Activated CD4-positive, alpha-beta memory T cell treated with anti-CD3 and anti-CD28 coated beads for 36 hours (primary cell): ENCODE measurements around the gene MRGPRX3. TPM values are rescaled to one million over a fixed set of nuclear protein-coding genes. Genes with fewer than 3 reads are reported as not detected.

Source experiments
- CTCF ChIA-PET: fragments of 350-600 bp; sonication (Branson Sonifier 250); formaldehyde crosslinking; loops from one replicate; lab custom pipeline; 2021; ENCODE audit warnings: antibody characterized with exemption, inconsistent platforms; lab: Charles Lee
- POLR2A ChIA-PET: fragments of 350-600 bp; sonication (Branson Sonifier 250); formaldehyde crosslinking; loops from one replicate; lab custom pipeline; 2021; ENCODE audit warnings: antibody characterized with exemption; lab: Charles Lee
- DNase-seq: peaks from one replicate; pipeline ENCODE4 v3.0.0-alpha.2; 2020
- H3K27ac Mint-ChIP-seq: one replicate; pipeline ENCODE4 v1.8.0; 2021; ENCODE audit warnings: mixed read lengths
- H3K27me3 Mint-ChIP-seq: one replicate; pipeline ENCODE4 v1.8.0; 2021; ENCODE audit warnings: mixed read lengths
- H3K36me3 Mint-ChIP-seq: one replicate; pipeline ENCODE4 v1.8.0; 2021; ENCODE audit warnings: mixed read lengths
- H3K4me1 Mint-ChIP-seq: one replicate; pipeline ENCODE4 v1.8.0; 2021; ENCODE audit warnings: low read depth, mixed read lengths
- H3K4me3 Mint-ChIP-seq: one replicate; pipeline ENCODE4 v1.8.0; 2021; ENCODE audit warnings: mild to moderate bottlenecking, mixed read lengths
- H3K9me3 Mint-ChIP-seq: one replicate; pipeline ENCODE4 v1.8.0; 2021; ENCODE audit warnings: mixed read lengths
- intact Hi-C: fragments of 100-400 bp; cut with micrococcal nuclease; formaldehyde crosslinking; loops from one replicate; pipeline ENCODE4 v1.15.1; 2023
- total RNA-seq, 2 experiments: library from RNA; stranded (reverse); gene quantifications; one replicate each; pipeline ENCODE4 v1.2.3, GENCODE V29; 2021

Gene MRGPRX3
- total RNA-seq, 2 experiments from 2014 or later: not detected

GRCh38 chr11:18171377-18172000, 39.1 kb downstream of the MRGPRX3 start:
- intact Hi-C loops: loop anchor here (1.0 kb wide), 1 partner anchor 593 kb away; no protein-coding TSS in a partner anchor
- Mint-ChIP-seq H3K27me3 (peaks cover 19% of the 10 kb centered on the region), H3K9me3 (peaks cover 2% of the 10 kb centered on the region), H3K4me1 (no peaks in the 10 kb centered on the region), H3K36me3 (no peaks in the 10 kb centered on the region), H3K27ac (no peak overlapping the region), H3K4me3 (no peak overlapping the region)
- POLR2A ChIA-PET: no interaction called here
- CTCF ChIA-PET: interaction anchor here (0.8 to 1.4 kb wide), 3 partner anchors 56 to 643 kb away, joined by 3 to 5 read pairs (median 3); no protein-coding TSS in a partner anchor
- DNase-seq: peak; percentile 35

GRCh38 chr11:18172666-18173065, 40.3 kb downstream of the MRGPRX3 start, which contains the start of gene MRGPRX4:
Gene MRGPRX4 (plus strand): TSS chr11:18172837. CDS start chr11:18173257, 420 bp downstream.
- Mint-ChIP-seq H3K27me3 (peaks cover 22% of the 10 kb centered on the region), H3K27ac (no peak within 1 kb of the TSS), H3K4me3 (no peak within 1 kb of the TSS), H3K4me1 (no peaks in the 10 kb centered on the region), H3K9me3 (no peaks in the 10 kb centered on the region), H3K36me3 (no peaks in the 10 kb centered on the region)
- intact Hi-C loops: no loop called here
- DNase-seq: no peak
- CTCF ChIA-PET: no interaction called here
- POLR2A ChIA-PET: no interaction called here

GRCh38 chr11:18173225-18173866, 41.0 kb downstream of the MRGPRX3 start:
- DNase-seq: no peak
- CTCF ChIA-PET: no interaction called here
- Mint-ChIP-seq H3K4me1 (no peaks in the 10 kb centered on the region), H3K9me3 (no peaks in the 10 kb centered on the region), H3K36me3 (no peaks in the 10 kb centered on the region), H3K4me3 (no peak overlapping the region), H3K27me3 (peaks cover 24% of the 10 kb centered on the region), H3K27ac (no peak overlapping the region)
- intact Hi-C loops: no loop called here
- POLR2A ChIA-PET: no interaction called here

Other genes starting within 250 kb of the MRGPRX3 start
- gene SERGEF, start 119.5 kb upstream of the MRGPRX3 start, total RNA-seq: 10 to 100 TPM; 42.7 to 44.2 TPM
- gene TPH1, start 86.3 kb upstream of the MRGPRX3 start, total RNA-seq: under 1 TPM; 0.05 to 0.14 TPM
- 10 to 100 TPM; 32.1 to 34.3 TPM for gene SAAL1, start 26.5 kb upstream of the MRGPRX3 start, total RNA-seq
- gene MRGPRX4, start 40.3 kb downstream of the MRGPRX3 start, total RNA-seq: not detected
- gene SAA4, start 104.2 kb downstream of the MRGPRX3 start, total RNA-seq: not detected
- gene SAA2, start 116.1 kb downstream of the MRGPRX3 start, total RNA-seq: not detected
- gene SAA1, start 133.7 kb downstream of the MRGPRX3 start, total RNA-seq: not detected
- 10 to 100 TPM; 19.9 to 20.9 TPM for gene HPS5, start 189.6 kb downstream of the MRGPRX3 start, total RNA-seq
- gene GTF2H1, start 190.0 kb downstream of the MRGPRX3 start, total RNA-seq: 10 to 100 TPM; 37.3 to 39.5 TPM